NCI-H526 treated with DMSO at 0.1 percent for 48 hours (cell line): ENCODE measurements around the gene PI4K2B.
A peak's percentile ranks its signal among the peaks of the same experiment; 100 is the strongest.
"Not testable (repeated sequence)": the region's sequence is repeated elsewhere in the genome, so short reads cannot be mapped to it uniquely, and the experiment has no call there.

Experiments used
- DNase-seq: peaks from one replicate; lab custom pipeline; 2025; lab: John Stamatoyannopoulos, UW

The PI4K2B gene

GRCh38 chr4:25242195-25242594, 8.4 kb downstream of the PI4K2B start:
- DNase-seq = not testable (repeated sequence)

GRCh38 chr4:25245181-25245580, 11.3 kb downstream of the PI4K2B start:
- DNase-seq = no peak

GRCh38 chr4:25246680-25247611, 13.1 kb downstream of the PI4K2B start:
- DNase-seq = no peak

- not testable (repeated sequence) for DNase-seq
Observed at GRCh38 chr4:25248875-25249274, 15.0 kb downstream of the PI4K2B start.

GRCh38 chr4:25249494-25249893, 15.7 kb downstream of the PI4K2B start:
- not testable (repeated sequence) for DNase-seq

- DNase-seq = no peak
Observed at GRCh38 chr4:25252230-25253070, 18.6 kb downstream of the PI4K2B start.

- no peak for DNase-seq
Observed at GRCh38 chr4:25253071-25253445, 19.2 kb downstream of the PI4K2B start.

GRCh38 chr4:25253786-25254185, 20.0 kb downstream of the PI4K2B start:
- DNase-seq = not testable (repeated sequence)

- DNase-seq = no peak
Observed at GRCh38 chr4:25258980-25259578, 25.2 kb downstream of the PI4K2B start.

- DNase-seq = no peak
Observed at GRCh38 chr4:25271866-25272265, 38.0 kb downstream of the PI4K2B start.

GRCh38 chr4:25280210-25280609, 46.4 kb downstream of the PI4K2B start:
- DNase-seq = no peak

GRCh38 chr4:25283948-25284347, 50.1 kb downstream of the PI4K2B start:
- no peak for DNase-seq

- DNase-seq = no peak
Observed at GRCh38 chr4:25284466-25284865, 50.6 kb downstream of the PI4K2B start.

- no peak for DNase-seq
Observed at GRCh38 chr4:25290490-25291067, 56.7 kb downstream of the PI4K2B start.

GRCh38 chr4:25291158-25291733, 57.4 kb downstream of the PI4K2B start:
- DNase-seq = no peak

GRCh38 chr4:25297528-25298242, 63.9 kb downstream of the PI4K2B start:
- DNase-seq = no peak

- DNase-seq = peak; percentile 9
Observed at GRCh38 chr4:25299476-25300203, 65.8 kb downstream of the PI4K2B start.

GRCh38 chr4:25301471-25301870, 67.6 kb downstream of the PI4K2B start:
- DNase-seq = no peak

- no peak for DNase-seq
Observed at GRCh38 chr4:25302626-25303025, 68.8 kb downstream of the PI4K2B start.

GRCh38 chr4:25303578-25303977, 69.7 kb downstream of the PI4K2B start:
- no peak for DNase-seq
